HG02938 (cell line): ENCODE measurements around the gene DIP2C.
A peak's percentile ranks its signal among the peaks of the same experiment; 100 is the strongest.
"Not testable (repeated sequence)": the region's sequence is repeated elsewhere in the genome, so short reads cannot be mapped to it uniquely, and the experiment has no call there.

Experiments
- ATAC-seq: cut with Tn5 transposase; IDR thresholded peaks from one replicate; pipeline ENCODE4 v1.9.1; 2021; ENCODE audit warnings: mild to moderate bottlenecking, moderate library complexity; ENCODE audit not compliant: unreplicated experiment

DIP2C gene

GRCh38 chr10:488933-489215 is 200.6 kb downstream of the DIP2C start:
- ATAC-seq, result no peak

- no peak for ATAC-seq
These were observed 201.2 kb downstream of the DIP2C start for GRCh38 chr10:488081-488932.

GRCh38 chr10:486666-487322 is 202.7 kb downstream of the DIP2C start:
- no peak for ATAC-seq

- ATAC-seq, result no peak
These were observed 203.3 kb downstream of the DIP2C start for GRCh38 chr10:486206-486605.

- ATAC-seq, result no peak
These were observed 203.7 kb downstream of the DIP2C start for GRCh38 chr10:485776-486175.

GRCh38 chr10:484925-485661 is 204.4 kb downstream of the DIP2C start:
- peak; percentile 54 for ATAC-seq

- ATAC-seq, result peak; percentile 56
These were observed 205.0 kb downstream of the DIP2C start for GRCh38 chr10:484441-484924.

GRCh38 chr10:483261-483660 is 206.2 kb downstream of the DIP2C start:
- no peak for ATAC-seq

- ATAC-seq, result no peak
These were observed 206.6 kb downstream of the DIP2C start for GRCh38 chr10:482848-483247.

GRCh38 chr10:482051-482501 is 207.4 kb downstream of the DIP2C start:
- ATAC-seq, result no peak

GRCh38 chr10:481628-482027 is 207.8 kb downstream of the DIP2C start:
- ATAC-seq, result no peak

- no peak for ATAC-seq
These were observed 208.4 kb downstream of the DIP2C start for GRCh38 chr10:480928-481552.

GRCh38 chr10:480498-480927 is 209.0 kb downstream of the DIP2C start:
- ATAC-seq, result no peak

GRCh38 chr10:479706-480497 is 209.6 kb downstream of the DIP2C start:
- ATAC-seq, result not testable (repeated sequence)

- no peak for ATAC-seq
These were observed 210.8 kb downstream of the DIP2C start for GRCh38 chr10:478471-479245.

GRCh38 chr10:477620-478019 is 211.8 kb downstream of the DIP2C start:
- no peak for ATAC-seq

GRCh38 chr10:476455-476780 is 213.1 kb downstream of the DIP2C start:
- ATAC-seq, result no peak

GRCh38 chr10:475709-476454 is 213.6 kb downstream of the DIP2C start:
- no peak for ATAC-seq

- ATAC-seq, result no peak
These were observed 214.5 kb downstream of the DIP2C start for GRCh38 chr10:474946-475345.
